WTC11 (cell line): ENCODE results near the gene FAM193B. TPM values are rescaled to one million over a fixed set of nuclear protein-coding genes. Genes with fewer than 3 reads are reported as not detected.
A peak's percentile ranks its signal among the peaks of the same experiment; 100 is the strongest.

Source experiments
- ATAC-seq: fragments of 200-7000 bp; cut with Tn5 transposase; 2 replicates; pipeline ENCODE4 v1.10.0; 2021; ENCODE audit warnings: mild to moderate bottlenecking, moderate library complexity
- CTCF ChIA-PET: fragments of 300-600 bp; sonication (Branson Sonifier 250); formaldehyde crosslinking; loops from one replicate; lab custom pipeline; 2021; ENCODE audit warnings: antibody characterized with exemption; lab: Charles Lee
- POLR2A ChIA-PET: fragments of 350-600 bp; sonication (Branson Sonifier 250); formaldehyde crosslinking; loops from one replicate; lab custom pipeline; 2021; ENCODE audit warnings: antibody characterized with exemption; lab: Charles Lee
- DNase-seq: peaks from one replicate; pipeline ENCODE4 v3.0.0; 2021; ENCODE audit warnings: low spot score
- H3K27ac Mint-ChIP-seq: 2 replicates; pipeline ENCODE4 v1.8.0; 2021; ENCODE audit warnings: mixed read lengths
- H3K27me3 Mint-ChIP-seq: 2 replicates; pipeline ENCODE4 v1.8.0; 2021; ENCODE audit warnings: low read depth, mild to moderate bottlenecking, moderate library complexity, mixed read lengths
- H3K36me3 Mint-ChIP-seq: 2 replicates; pipeline ENCODE4 v1.8.0; 2021; ENCODE audit warnings: mixed read lengths
- H3K4me1 Mint-ChIP-seq: 2 replicates; pipeline ENCODE4 v1.8.0; 2022; ENCODE audit warnings: mixed read lengths
- H3K4me3 Mint-ChIP-seq: 2 replicates; pipeline ENCODE4 v1.8.0; 2021; ENCODE audit warnings: mild to moderate bottlenecking, moderate library complexity, mixed read lengths
- H3K9me3 Mint-ChIP-seq: 2 replicates; pipeline ENCODE4 v1.8.0; 2021; ENCODE audit warnings: mixed read lengths
- ATF2 ChIP-seq: sonication (generic); formaldehyde crosslinking; IDR thresholded peaks from 2 replicates; pipeline ENCODE4 v1.8.1; 2022; ENCODE audit warnings: low read depth, missing genetic modification reagents, borderline replicate concordance
- CREM ChIP-seq: sonication (generic); formaldehyde crosslinking; IDR thresholded peaks from 2 replicates; pipeline ENCODE4 v1.8.1; 2022; ENCODE audit warnings: mild to moderate bottlenecking, missing genetic modification reagents, moderate library complexity
- EMX1 ChIP-seq: fragments of 250-450 bp; sonication (Bioruptor Pico); IDR thresholded peaks from 2 replicates; pipeline ENCODE4 v1.8.0; 2021; ENCODE audit warnings: mild to moderate bottlenecking
- FOXJ3 ChIP-seq: sonication (generic); formaldehyde crosslinking; IDR thresholded peaks from 2 replicates; pipeline ENCODE4 v1.9.0; 2021; ENCODE audit warnings: missing genetic modification reagents, mild to moderate bottlenecking, borderline replicate concordance
- FOXP4 ChIP-seq: sonication (generic); formaldehyde crosslinking; IDR thresholded peaks from 2 replicates; pipeline ENCODE4 v1.8.0; 2022; ENCODE audit warnings: mild to moderate bottlenecking, missing genetic modification reagents
- MLX ChIP-seq: sonication (generic); formaldehyde crosslinking; IDR thresholded peaks from 2 replicates; pipeline ENCODE4 v1.8.1; 2023; ENCODE audit warnings: mild to moderate bottlenecking, missing genetic modification reagents, moderate library complexity
- MYBL2 ChIP-seq: sonication (generic); formaldehyde crosslinking; IDR thresholded peaks from 2 replicates; pipeline ENCODE4 v1.8.1; 2023; ENCODE audit warnings: mild to moderate bottlenecking, moderate library complexity, missing genetic modification reagents
- PRDM15 ChIP-seq: sonication (generic); formaldehyde crosslinking; IDR thresholded peaks from 2 replicates; pipeline ENCODE4 v1.8.0; 2022; ENCODE audit warnings: missing genetic modification reagents
- TCF7 ChIP-seq: sonication (generic); formaldehyde crosslinking; IDR thresholded peaks from 2 replicates; pipeline ENCODE4 v1.8.0; 2022; ENCODE audit warnings: mild to moderate bottlenecking, low read depth, missing genetic modification reagents, moderate library complexity
- TEAD4 ChIP-seq: sonication (generic); formaldehyde crosslinking; IDR thresholded peaks from 2 replicates; pipeline ENCODE4 v1.8.0; 2022; ENCODE audit warnings: mild to moderate bottlenecking, missing genetic modification reagents
- USF1 ChIP-seq: sonication (generic); formaldehyde crosslinking; IDR thresholded peaks from 2 replicates; pipeline ENCODE4 v1.8.0; 2022; ENCODE audit warnings: mild to moderate bottlenecking, missing genetic modification reagents
- USF2 ChIP-seq: sonication (generic); formaldehyde crosslinking; IDR thresholded peaks from 2 replicates; pipeline ENCODE4 v1.8.1; 2023; ENCODE audit warnings: mild to moderate bottlenecking, missing genetic modification reagents, moderate library complexity
- ZNF121 ChIP-seq: sonication (generic); formaldehyde crosslinking; IDR thresholded peaks from 2 replicates; pipeline ENCODE4 v1.8.0; 2023; ENCODE audit warnings: missing genetic modification reagents
- ZNF138 ChIP-seq: sonication (generic); formaldehyde crosslinking; conservative IDR thresholded peaks from 2 replicates; pipeline ENCODE4 v1.8.1; 2022; ENCODE audit warnings: mild to moderate bottlenecking, moderate library complexity, missing genetic modification reagents
- ZNF423 ChIP-seq: fragments of 250-450 bp; sonication (Bioruptor Pico); IDR thresholded peaks from 2 replicates; pipeline ENCODE4 v2.1.2; 2022; ENCODE audit warnings: mild to moderate bottlenecking, moderate library complexity
- total RNA-seq: library from RNA; stranded (reverse); gene quantifications from 3 replicates; pipeline ENCODE4 v1.2.3, GENCODE V29; 2021

The FAM193B gene
- total RNA-seq, 1 experiment from 2014 or later = 101 TPM

GRCh38 chr5:177557796-177558195 is 3.4 kb upstream of the FAM193B start (continued):
- TF ChIP-seq CREM (CRISPR knock-in tag) (no peak), ZNF423 (no peak), PRDM15 (CRISPR knock-in tag) (no peak), MYBL2 (CRISPR knock-in tag) (no peak), FOXJ3 (CRISPR knock-in tag) (no peak)
- TF ChIP-seq, all 79 proteins: peak for 0

GRCh38 chr5:177557041-177557647 is 2.8 kb upstream of the FAM193B start:
- peaks cover 27% of the 10 kb centered on the region for H3K4me1 Mint-ChIP-seq
- ChIA-PET POLR2A (no interaction called here), CTCF (interaction anchor here (1.0 to 1.4 kb wide), 2 partner anchors 19 to 61 kb away, joined by 3 read pairs; no protein-coding TSS in a partner anchor)
- no peak overlapping the region; the same call in 1 of the 2 replicates for H3K27ac Mint-ChIP-seq
- peaks cover 16% of the 10 kb centered on the region for H3K36me3 Mint-ChIP-seq
- TF ChIP-seq MLX (CRISPR knock-in tag) (no peak), USF2 (CRISPR knock-in tag) (peak; percentile 63)
- H3K27me3 Mint-ChIP-seq = peaks cover 15% of the 10 kb centered on the region
- H3K9me3 Mint-ChIP-seq = peaks cover 19% of the 10 kb centered on the region
- H3K4me3 Mint-ChIP-seq = no peak overlapping the region
- DNase-seq (no peak), ATAC-seq (no peak)

GRCh38 chr5:177555665-177556064 is 1.3 kb upstream of the FAM193B start:
- ATAC-seq (no peak), DNase-seq (no peak)
- ChIA-PET POLR2A (interaction anchor here (0.7 kb wide), 1 partner anchor 129 kb away, joined by 3 read pairs; no protein-coding TSS in a partner anchor), CTCF (no interaction called here)
- Mint-ChIP-seq H3K4me1 (peaks cover 30% of the 10 kb centered on the region), H3K4me3 (no peak overlapping the region), H3K27ac (no peak overlapping the region), H3K27me3 (peaks cover 9% of the 10 kb centered on the region), H3K9me3 (peaks cover 8% of the 10 kb centered on the region), H3K36me3 (peaks cover 18% of the 10 kb centered on the region)
- TF ChIP-seq PRDM15 (CRISPR knock-in tag) (no peak), USF1 (CRISPR knock-in tag) (no peak), ZNF121 (CRISPR knock-in tag) (no peak), TEAD4 (CRISPR knock-in tag) (no peak), ZNF138 (CRISPR knock-in tag) (no peak), USF2 (CRISPR knock-in tag) (no peak), ATF2 (CRISPR knock-in tag) (no peak), EMX1 (CRISPR knock-in tag) (no peak), TCF7 (CRISPR knock-in tag) (no peak), FOXP4 (CRISPR knock-in tag) (no peak)
